Skin epidermis (tissue), 12 donors: ENCODE measurements around the gene TMEM117.

Source experiments
- H3K27ac ChIP-seq, 21 experiments: fragments of 200-600 bp; sonication (generic) in 11 of 21; one replicate each; pipeline ENCODE4 v1.5.0; 2020; ENCODE audit warnings: mild to moderate bottlenecking in 3 of 21, inconsistent platforms in 2 of 21, moderate library complexity in 2 of 21
- H3K4me3 ChIP-seq, 7 experiments: fragments of 200-600 bp; sonication (generic) in 2 of 7; one replicate each; pipeline ENCODE4 v1.5.0; 2020; ENCODE audit warnings: inconsistent platforms in 2 of 7, mild to moderate bottlenecking in 2 of 7, moderate library complexity in 1 of 7

Gene TMEM117

DNA sequence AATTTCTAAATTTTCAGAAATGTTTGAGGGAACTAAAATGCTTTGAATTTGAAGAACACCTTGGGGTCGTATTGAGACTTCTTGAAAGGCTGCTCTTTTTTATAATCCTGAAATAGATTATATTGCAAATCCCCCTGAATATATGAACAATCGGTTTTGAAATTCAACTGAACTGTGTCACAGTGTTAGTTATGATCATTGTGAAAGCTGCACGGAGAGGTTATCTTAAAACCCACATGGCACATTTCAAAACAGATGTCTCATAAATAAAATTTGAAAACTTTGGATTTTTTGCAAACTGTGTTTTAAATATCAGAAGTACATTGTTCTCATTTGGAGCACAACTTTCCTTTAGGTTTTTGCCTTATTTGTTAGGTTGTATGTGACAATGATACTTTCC lies 218.4 kb downstream of the TMEM117 start:
- no peak overlapping the region for H3K27ac ChIP-seq
- no peak overlapping the region for H3K4me3 ChIP-seq

DNA sequence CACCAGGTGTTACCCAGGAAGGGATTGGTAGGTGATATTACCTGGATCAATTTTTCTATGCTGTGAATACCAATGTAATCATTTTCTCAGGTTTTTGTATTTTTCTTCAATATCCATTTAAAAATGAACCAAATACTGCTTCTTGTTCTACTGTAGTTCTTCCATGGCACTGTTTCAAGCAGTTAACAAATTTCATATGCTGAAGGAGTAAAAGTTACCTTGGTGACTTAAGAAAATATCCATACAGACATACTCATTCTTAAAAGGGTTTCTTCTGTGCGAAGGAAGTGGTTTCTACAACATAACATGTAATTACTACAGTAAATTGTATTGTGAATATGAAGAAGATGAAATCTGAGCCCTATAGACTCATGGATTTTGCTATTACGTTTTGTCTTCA lies 222.5 kb downstream of the TMEM117 start:
- no peak overlapping the region for H3K4me3 ChIP-seq

DNA sequence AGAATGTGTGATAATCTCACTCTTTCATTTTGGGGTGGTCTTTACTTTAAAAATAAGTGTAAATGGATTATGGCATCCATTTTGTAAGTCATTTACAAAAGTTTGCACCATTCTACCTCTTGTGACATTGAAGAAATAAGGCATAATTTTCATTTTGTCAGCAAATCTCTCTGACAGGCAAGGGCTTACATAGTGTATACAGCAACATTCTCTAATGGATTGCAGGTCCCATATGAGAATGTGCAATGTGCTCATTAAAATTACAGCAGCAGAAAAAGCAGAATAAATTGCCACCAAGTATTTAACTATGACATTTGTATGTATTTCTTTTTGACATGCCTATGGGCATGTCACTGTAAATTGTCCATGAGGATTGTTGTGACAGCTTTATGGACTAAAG lies 223.6 kb downstream of the TMEM117 start:
- Histone ChIP-seq H3K4me3 (no peak overlapping the region), H3K27ac (no peak overlapping the region)

More for the DNA sequence above, 222.5 kb downstream of the TMEM117 start:
- no peak overlapping the region for H3K27ac ChIP-seq

DNA sequence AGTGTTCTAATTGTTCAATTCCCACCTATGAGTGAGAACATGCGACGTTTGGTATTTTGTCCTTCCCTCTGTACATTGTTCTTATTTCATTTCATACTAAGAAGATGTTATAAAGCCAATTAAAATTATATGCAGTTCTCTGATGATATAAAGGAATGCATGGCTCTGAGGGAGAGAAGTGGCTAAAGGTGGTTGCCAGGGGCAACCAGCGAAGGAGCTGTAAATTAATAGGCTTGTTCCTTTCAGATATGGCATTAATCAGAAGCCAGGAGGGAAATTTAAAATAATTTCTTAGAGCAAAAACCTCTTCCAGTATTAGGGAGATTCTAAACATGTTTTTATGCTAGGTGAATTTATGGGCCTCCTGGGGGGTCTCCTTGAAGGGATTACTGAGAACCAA lies 227.8 kb downstream of the TMEM117 start:
- Histone ChIP-seq H3K27ac (no peak overlapping the region), H3K4me3 (no peak overlapping the region)

DNA sequence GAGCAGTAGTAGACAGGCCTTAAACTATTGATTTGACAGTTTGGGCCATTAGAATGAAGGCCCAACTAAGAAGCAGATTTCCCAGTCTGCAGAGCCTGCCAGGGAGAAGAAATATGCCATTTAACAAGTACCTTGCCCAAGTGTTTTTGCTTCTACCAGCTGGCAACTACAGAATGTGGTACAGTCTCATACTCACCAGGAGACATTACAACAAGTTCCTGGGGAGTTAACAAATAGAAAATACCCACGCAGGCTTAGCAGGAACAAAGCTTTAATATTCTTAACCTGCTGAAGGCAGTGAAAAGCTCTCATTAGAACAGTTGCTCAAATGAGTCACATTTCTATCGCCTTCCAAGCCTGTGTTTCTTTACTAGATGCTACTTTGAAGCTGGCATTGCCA lies 241.0 kb downstream of the TMEM117 start:
- H3K27ac ChIP-seq, result no peak overlapping the region
- no peak overlapping the region for H3K4me3 ChIP-seq

GRCh38 chr12:44077294-44077693 lies 241.4 kb downstream of the TMEM117 start:
- Histone ChIP-seq H3K4me3 (no peak overlapping the region), H3K27ac (no peak overlapping the region)

DNA sequence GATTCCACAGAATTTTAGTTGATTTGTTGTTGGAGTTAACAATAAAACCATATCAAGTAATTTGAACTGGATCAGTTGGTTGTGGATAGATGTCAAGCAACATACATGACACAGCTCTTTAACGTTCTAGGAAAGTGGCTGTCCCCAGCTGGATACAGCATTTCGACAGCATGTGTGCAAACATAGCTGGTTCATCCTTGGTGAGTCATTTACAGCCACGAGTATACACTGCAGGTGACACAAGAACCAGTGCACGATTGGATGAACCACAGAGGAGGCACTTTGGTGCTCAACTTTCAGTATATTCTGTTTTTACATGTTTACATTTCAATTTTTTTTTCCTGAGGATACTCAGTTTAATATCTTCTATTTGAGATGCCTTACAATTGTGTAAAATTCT lies 242.4 kb downstream of the TMEM117 start:
- H3K4me3 ChIP-seq, result no peak overlapping the region
- no peak overlapping the region for H3K27ac ChIP-seq

GRCh38 chr12:44088647-44089046 lies 252.8 kb downstream of the TMEM117 start:
- H3K4me3 ChIP-seq, result no peak overlapping the region

GRCh38 chr12:44091948-44092606 lies 256.2 kb downstream of the TMEM117 start:
- no peak overlapping the region for H3K4me3 ChIP-seq
- no peak overlapping the region for H3K27ac ChIP-seq

More at GRCh38 chr12:44088647-44089046, 252.8 kb downstream of the TMEM117 start:
- H3K27ac ChIP-seq, result no peak overlapping the region

DNA sequence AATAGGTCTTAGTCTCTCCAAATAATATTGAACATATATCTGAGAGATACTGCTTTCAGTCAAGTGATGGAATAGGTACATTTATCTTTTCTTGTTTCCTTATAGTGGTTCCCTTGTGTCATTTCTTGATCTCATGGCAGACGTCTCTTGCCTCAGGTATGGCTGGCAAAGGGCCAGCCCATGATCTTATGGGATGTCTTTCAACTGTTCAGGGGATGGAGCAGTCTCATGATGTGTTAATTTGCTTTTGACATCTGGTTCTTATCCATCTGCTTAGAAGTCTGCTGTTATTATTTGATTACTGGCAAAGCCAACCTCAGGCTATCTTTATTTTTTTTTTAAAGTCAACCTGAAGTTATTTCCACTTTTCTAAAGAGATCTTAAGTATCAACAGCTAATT lies 262.9 kb downstream of the TMEM117 start:
- H3K4me3 ChIP-seq, result no peak overlapping the region
- H3K27ac ChIP-seq, result no peak overlapping the region

DNA sequence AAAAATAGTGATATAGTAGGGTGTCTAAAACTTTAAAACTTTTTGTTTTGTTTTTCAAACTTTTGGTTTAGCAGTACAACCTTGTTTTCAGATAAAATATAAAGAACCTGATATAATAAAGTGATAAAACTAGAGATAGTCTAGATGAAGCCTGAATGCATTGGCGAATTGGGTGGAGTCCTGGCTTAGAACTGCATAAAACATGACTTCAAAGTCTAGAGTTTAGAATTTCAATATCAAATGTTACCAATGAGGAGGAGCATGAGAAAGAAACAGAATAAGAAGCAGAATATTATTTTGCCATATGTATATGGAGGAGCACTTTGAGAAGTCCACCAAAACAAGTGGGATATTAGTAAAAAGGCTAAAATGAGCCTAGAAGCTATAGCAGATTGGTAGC lies 263.6 kb downstream of the TMEM117 start:
- H3K4me3 ChIP-seq, result no peak overlapping the region

DNA sequence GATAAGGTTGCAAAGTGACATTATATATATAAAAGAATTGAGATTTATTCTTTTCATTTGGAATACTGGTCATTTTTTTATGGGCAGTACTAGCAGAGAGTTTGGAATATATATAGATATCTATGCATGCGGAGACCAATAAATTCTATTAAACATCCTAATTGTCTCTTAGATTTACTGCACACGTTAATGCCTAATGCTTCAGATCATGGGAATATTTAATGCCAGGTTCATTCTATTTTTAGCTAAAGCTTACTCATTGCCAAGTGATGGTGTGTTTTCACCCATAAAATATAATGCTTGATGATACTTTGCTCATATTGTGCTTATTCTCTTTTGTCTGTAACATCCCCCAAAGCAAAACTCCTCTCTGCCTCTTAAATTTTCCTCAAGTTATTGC lies 264.4 kb downstream of the TMEM117 start:
- Histone ChIP-seq H3K4me3 (no peak overlapping the region), H3K27ac (no peak overlapping the region)

More for the DNA sequence above, 263.6 kb downstream of the TMEM117 start:
- H3K27ac ChIP-seq, result no peak overlapping the region

DNA sequence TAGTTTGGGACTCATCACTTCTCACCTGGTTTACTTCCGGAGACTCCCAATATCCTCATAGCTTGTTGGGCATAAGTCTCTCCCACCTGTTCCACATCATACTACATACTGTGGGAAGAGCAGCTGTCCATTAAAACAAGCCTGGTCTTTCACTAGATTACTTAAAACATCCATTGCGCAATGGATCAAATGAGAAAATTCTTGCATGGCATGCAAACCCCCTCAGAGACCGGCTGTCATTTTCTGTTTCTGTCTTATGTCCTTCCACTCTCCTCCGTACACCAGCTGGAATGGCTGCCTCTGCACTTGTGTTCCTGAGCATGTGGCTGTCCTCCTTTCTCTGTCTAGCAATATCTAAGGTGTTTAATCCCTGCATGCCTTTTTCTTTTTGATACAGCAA lies 265.6 kb downstream of the TMEM117 start:
- H3K4me3 ChIP-seq, result no peak overlapping the region
- H3K27ac ChIP-seq, result no peak overlapping the region

GRCh38 chr12:44114906-44115305 lies 279.0 kb downstream of the TMEM117 start:
- H3K4me3 ChIP-seq, result no peak overlapping the region
- no peak overlapping the region for H3K27ac ChIP-seq

GRCh38 chr12:44117337-44117736 lies 281.5 kb downstream of the TMEM117 start:
- Histone ChIP-seq H3K27ac (no peak overlapping the region), H3K4me3 (no peak overlapping the region)

DNA sequence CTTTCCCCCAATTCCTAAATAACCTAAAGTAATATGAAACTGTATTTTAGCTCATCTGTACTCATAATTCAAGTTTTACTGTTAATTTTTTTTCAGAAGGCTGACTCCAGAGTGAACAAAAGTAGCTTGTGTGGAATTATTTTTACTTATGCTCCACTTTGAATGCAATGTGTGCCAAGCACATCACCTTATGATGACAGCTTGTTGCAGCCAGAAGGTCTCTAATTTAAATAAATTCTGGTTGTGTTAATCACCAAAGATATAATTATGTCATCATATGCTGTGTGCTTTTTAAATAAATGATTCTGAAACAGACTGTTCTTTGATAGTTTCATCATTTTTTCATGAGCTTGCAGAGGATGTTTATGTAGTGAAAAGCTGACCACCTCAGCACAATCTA lies 283.1 kb downstream of the TMEM117 start:
- Histone ChIP-seq H3K27ac (no peak overlapping the region), H3K4me3 (no peak overlapping the region)

DNA sequence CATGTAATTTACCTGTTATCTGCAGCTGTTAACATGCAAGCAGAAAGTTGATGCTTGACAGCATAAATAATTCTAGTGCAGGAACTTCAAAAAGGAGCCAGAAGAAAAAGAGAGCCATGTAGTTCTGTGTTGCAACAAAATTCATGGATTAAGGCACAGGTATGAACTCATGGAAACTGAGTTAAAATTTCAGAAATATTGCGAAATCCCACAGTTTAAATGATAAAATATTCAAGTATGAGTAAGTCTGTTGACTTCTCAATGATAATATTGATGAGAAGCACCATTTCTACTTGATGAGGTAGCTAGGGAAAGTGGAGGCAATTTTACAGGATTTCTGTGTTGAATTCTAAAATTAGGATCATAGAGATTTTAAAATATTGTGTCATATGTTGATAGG lies 290.9 kb downstream of the TMEM117 start:
- Histone ChIP-seq H3K27ac (no peak overlapping the region), H3K4me3 (no peak overlapping the region)

- H3K27ac ChIP-seq, result no peak overlapping the region
- no peak overlapping the region for H3K4me3 ChIP-seq
These were observed 292.3 kb downstream of the TMEM117 start for GRCh38 chr12:44127966-44128710.

DNA sequence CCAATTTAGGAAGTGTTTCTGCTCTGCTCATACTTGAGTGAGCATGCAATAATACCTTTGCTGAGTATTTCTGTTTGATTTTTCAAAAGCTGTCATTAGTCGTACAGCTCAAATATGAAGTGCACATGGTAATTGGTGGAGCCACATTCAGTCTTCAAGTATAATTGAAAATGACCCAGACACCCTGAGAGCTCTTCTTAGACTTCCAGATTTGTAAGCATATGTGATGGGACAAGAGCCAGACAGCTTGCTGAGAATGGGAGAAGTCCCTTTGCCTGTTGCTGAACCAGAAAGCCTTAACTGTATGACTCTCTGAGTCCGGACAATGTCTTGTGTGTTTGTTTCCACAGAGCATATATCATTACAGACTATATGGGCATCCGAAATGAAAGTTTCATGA lies 307.3 kb downstream of the TMEM117 start:
- Histone ChIP-seq H3K4me3 (no peak overlapping the region), H3K27ac (no peak overlapping the region)

DNA sequence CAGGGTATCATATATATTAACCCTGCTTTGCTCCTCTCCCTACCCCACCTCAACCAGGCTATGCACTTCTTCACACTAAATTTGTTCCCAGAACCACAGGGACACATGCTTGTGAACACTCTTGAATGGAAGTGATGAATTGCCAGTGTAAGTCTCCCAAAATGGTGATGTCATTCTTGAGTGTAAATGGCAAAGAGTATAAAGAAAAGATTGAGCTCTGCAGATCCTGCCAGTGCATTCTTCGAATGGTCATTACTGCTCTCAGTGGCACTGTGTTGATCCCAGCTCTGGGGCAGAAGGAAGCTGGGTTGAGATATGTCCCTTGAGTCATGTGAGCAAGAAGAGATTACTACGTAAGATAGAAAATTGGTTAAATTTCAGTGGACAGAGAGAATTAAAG lies 313.1 kb downstream of the TMEM117 start:
- Histone ChIP-seq H3K4me3 (no peak overlapping the region), H3K27ac (no peak overlapping the region)

- no peak overlapping the region for H3K4me3 ChIP-seq
These were observed 318.2 kb downstream of the TMEM117 start for GRCh38 chr12:44154128-44154527.

GRCh38 chr12:44155358-44155757 lies 319.5 kb downstream of the TMEM117 start:
- no peak overlapping the region for H3K4me3 ChIP-seq
- H3K27ac ChIP-seq, result no peak overlapping the region

More at GRCh38 chr12:44154128-44154527, 318.2 kb downstream of the TMEM117 start:
- H3K27ac ChIP-seq, result no peak overlapping the region
